ENCODE data around the gene LRRC49. TPM values are rescaled to one million over a fixed set of nuclear protein-coding genes. Genes with fewer than 3 reads are reported as not detected.

LRRC49 gene
- total RNA-seq, 2 experiments from 2014 or later, result not detected

DNA sequence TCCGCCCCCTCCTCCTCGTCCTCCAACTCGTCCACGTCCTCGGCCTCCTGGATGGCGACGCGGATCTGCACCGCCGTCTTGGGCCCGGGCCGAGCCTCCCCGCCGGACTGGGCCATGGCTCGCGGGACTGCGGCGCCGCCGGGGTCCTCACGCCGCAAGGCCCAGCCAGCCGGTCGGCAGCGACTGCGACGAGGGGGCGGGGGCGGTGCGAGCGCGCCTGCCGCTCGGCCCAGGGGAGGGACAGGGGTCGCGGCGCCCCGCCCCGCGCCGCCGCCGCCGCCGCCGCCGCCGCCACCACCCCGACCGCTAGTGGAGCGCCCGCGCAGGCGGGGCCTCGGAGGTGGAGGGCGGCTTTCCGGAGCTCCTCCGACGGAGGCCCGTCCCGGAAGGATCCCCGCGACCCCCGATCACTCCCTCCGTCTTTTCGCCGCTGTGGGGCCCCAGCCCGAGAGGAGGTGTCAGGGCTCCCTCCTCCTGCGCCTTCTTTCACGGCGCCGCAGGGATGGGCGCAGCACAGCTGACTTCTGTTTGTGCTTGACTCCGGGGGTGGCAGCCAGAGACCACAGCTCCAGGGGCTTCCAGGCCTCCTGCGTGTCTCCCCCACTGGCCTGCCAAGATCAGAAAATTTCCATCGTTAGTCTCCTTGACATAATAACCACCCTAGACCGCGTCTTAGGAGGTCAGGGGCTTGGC is 38.5 kb upstream of the LRRC49 start, which contains the start of gene LARP6:
LARP6 (minus strand) TSS at position 185 of the 693 bp plus-strand sequence; CDS start at position 116, 69 bp downstream.
- Histone ChIP-seq H3K4me2 (ENCODE audit: low read length) (no peak within 1 kb of the TSS), H3K9me2 (ENCODE audit: insufficient read depth, low read length) (no peaks in the 10 kb centered on the region), H2AFZ (ENCODE audit: low read length) (no peak within 1 kb of the TSS), H3K4me1 (ENCODE audit: insufficient read depth, low read length, poor library complexity, severe bottlenecking) (no peaks in the 10 kb centered on the region), H3K36me3 (ENCODE audit: insufficient read depth, low read length) (no peaks in the 10 kb centered on the region), H3K27ac (ENCODE audit: low read depth, low read length, poor library complexity, severe bottlenecking) (no peak within 1 kb of the TSS), H3K4me3 (ENCODE audit: low read depth, low read length, poor library complexity, severe bottlenecking) (no peak within 1 kb of the TSS), H3K9me3 (ENCODE audit: low read length) (no peaks in the 10 kb centered on the region), H4K20me1 (ENCODE audit: insufficient read depth, low read length) (no peaks in the 10 kb centered on the region), H3K79me2 (ENCODE audit: insufficient read depth, low read depth, low read length) (no peaks in the 10 kb centered on the region)
- intact Hi-C loops (cut with micrococcal nuclease; ENCODE audit: unreplicated experiment), result no loop called here
- ChIA-PET CTCF (ENCODE audit: unreplicated experiment) (no interaction called here), POLR2A (no interaction called here)
- no peak for DNase-seq (ENCODE audit: low spot score)
- no TSS peak for BruUV-seq (replicated peaks)
- TF ChIP-seq, protein P1, sequence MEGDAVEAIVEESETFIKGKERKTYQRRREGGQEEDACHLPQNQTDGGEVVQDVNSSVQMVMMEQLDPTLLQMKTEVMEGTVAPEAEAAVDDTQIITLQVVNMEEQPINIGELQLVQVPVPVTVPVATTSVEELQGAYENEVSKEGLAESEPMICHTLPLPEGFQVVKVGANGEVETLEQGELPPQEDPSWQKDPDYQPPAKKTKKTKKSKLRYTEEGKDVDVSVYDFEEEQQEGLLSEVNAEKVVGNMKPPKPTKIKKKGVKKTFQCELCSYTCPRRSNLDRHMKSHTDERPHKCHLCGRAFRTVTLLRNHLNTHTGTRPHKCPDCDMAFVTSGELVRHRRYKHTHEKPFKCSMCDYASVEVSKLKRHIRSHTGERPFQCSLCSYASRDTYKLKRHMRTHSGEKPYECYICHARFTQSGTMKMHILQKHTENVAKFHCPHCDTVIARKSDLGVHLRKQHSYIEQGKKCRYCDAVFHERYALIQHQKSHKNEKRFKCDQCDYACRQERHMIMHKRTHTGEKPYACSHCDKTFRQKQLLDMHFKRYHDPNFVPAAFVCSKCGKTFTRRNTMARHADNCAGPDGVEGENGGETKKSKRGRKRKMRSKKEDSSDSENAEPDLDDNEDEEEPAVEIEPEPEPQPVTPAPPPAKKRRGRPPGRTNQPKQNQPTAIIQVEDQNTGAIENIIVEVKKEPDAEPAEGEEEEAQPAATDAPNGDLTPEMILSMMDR (conservative IDR thresholded peaks at IDR 0.05; ENCODE audit: low read length), result no peak
- no peak for TF ChIP-seq EZH2phosphoT487 (IDR thresholded peaks at IDR 0.05; ENCODE audit: borderline replicate concordance, low read depth, low read length)

DNA sequence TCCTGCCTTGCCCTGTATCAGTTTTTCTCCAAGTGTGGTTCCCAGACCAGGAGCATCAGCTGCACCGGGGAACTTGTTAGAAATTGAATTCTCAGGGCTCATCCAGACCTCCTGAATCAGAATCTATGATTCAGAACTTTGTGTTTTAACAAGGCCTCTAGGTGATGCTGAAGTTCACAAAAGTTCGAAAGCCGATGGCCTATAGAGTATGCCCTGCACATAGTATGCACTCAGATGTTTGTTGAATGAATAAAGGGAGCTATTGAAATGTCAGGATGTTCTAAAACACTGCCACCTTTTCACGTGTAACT is 38.0 kb upstream of the LRRC49 start:
- Histone ChIP-seq H3K4me1 (ENCODE audit: insufficient read depth, low read length, poor library complexity, severe bottlenecking) (no peaks in the 10 kb centered on the region), H3K36me3 (ENCODE audit: insufficient read depth, low read length) (no peaks in the 10 kb centered on the region), H3K4me2 (ENCODE audit: low read length) (no peak overlapping the region), H3K9me2 (ENCODE audit: insufficient read depth, low read length) (no peaks in the 10 kb centered on the region), H3K4me3 (ENCODE audit: low read depth, low read length, poor library complexity, severe bottlenecking) (no peak overlapping the region), H3K79me2 (ENCODE audit: insufficient read depth, low read depth, low read length) (no peaks in the 10 kb centered on the region), H3K27ac (ENCODE audit: low read depth, low read length, poor library complexity, severe bottlenecking) (no peak overlapping the region), H2AFZ (ENCODE audit: low read length) (no peak overlapping the region), H4K20me1 (ENCODE audit: insufficient read depth, low read length) (no peaks in the 10 kb centered on the region), H3K9me3 (ENCODE audit: low read length) (no peaks in the 10 kb centered on the region)
- no TSS peak for BruUV-seq (replicated peaks)
- CTCF ChIA-PET (ENCODE audit: unreplicated experiment), result no interaction called here
- POLR2A ChIA-PET, result no interaction called here
- no peak for TF ChIP-seq EZH2phosphoT487 (IDR thresholded peaks at IDR 0.05; ENCODE audit: borderline replicate concordance, low read depth, low read length)
- TF ChIP-seq, protein P1 (conservative IDR thresholded peaks at IDR 0.05; ENCODE audit: low read length), result no peak
- intact Hi-C loops (cut with micrococcal nuclease; ENCODE audit: unreplicated experiment), result no loop called here
- DNase-seq (ENCODE audit: low spot score), result no peak

DNA sequence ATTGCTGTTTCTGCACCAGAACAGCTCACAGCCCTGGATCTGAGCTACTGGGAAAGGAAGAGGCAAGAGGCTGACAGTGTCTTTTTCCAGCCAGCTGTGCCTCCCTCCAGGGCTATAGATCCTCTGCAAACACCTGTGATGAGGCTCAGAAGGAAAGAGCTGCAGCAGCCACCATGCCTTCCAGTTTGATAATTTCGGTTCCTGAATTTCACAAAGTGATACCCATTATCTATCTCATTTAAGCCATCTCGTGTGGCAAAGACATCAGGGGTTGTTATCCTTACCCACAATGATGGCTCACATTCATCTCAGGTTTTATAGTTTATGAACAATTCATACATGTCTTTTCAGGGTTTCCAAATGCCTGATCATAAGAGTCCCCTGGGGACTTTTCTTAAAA is 36.9 kb upstream of the LRRC49 start:
- intact Hi-C loops (cut with micrococcal nuclease; ENCODE audit: unreplicated experiment), result no loop called here
- Histone ChIP-seq H3K9me3 (ENCODE audit: low read length) (no peaks in the 10 kb centered on the region), H3K9me2 (ENCODE audit: insufficient read depth, low read length) (no peaks in the 10 kb centered on the region), H4K20me1 (ENCODE audit: insufficient read depth, low read length) (no peaks in the 10 kb centered on the region), H3K4me1 (ENCODE audit: insufficient read depth, low read length, poor library complexity, severe bottlenecking) (no peaks in the 10 kb centered on the region), H3K79me2 (ENCODE audit: insufficient read depth, low read depth, low read length) (no peaks in the 10 kb centered on the region), H3K4me3 (ENCODE audit: low read depth, low read length, poor library complexity, severe bottlenecking) (no peak overlapping the region), H2AFZ (ENCODE audit: low read length) (no peak overlapping the region), H3K4me2 (ENCODE audit: low read length) (no peak overlapping the region), H3K27ac (ENCODE audit: low read depth, low read length, poor library complexity, severe bottlenecking) (no peak overlapping the region), H3K36me3 (ENCODE audit: insufficient read depth, low read length) (no peaks in the 10 kb centered on the region)
- ChIA-PET POLR2A (no interaction called here), CTCF (ENCODE audit: unreplicated experiment) (no interaction called here)
- DNase-seq (ENCODE audit: low spot score), result no peak
- BruUV-seq (replicated peaks), result no TSS peak
- no peak for TF ChIP-seq EZH2phosphoT487 (IDR thresholded peaks at IDR 0.05; ENCODE audit: borderline replicate concordance, low read depth, low read length)
- TF ChIP-seq, protein P1 (conservative IDR thresholded peaks at IDR 0.05; ENCODE audit: low read length), result no peak
